AG10803 (cell line): ENCODE measurements around the gene IVD.

Experiments
- DNase-seq: peaks from one replicate; pipeline ENCODE4 v3.0.0; 2010; ENCODE audit warnings: low read depth
- H3K4me3 ChIP-seq: 2 replicates; pipeline ENCODE4 v1.5.1; 2011; ENCODE audit warnings: mild to moderate bottlenecking, low read length, control low read depth
- CTCF ChIP-seq: conservative IDR thresholded peaks from 2 replicates; pipeline ENCODE4 v1.5.1; 2011; ENCODE audit warnings: mild to moderate bottlenecking, low read length, control low read depth, inconsistent platforms

Gene IVD

GRCh38 chr15:40379374-40379773 lies 26.2 kb upstream of the IVD start:
- no peak for TF ChIP-seq CTCF
- no peak for DNase-seq
- no peak overlapping the region for H3K4me3 ChIP-seq

- no peak for TF ChIP-seq CTCF
- DNase-seq, result peak; percentile 99
- H3K4me3 ChIP-seq, result no peak overlapping the region
Measured at GRCh38 chr15:40379853-40380252, 25.7 kb upstream of the IVD start.

GRCh38 chr15:40380636-40381035 lies 25.0 kb upstream of the IVD start:
- TF ChIP-seq CTCF, result no peak
- H3K4me3 ChIP-seq, result no peak overlapping the region
- DNase-seq, result no peak

GRCh38 chr15:40381818-40382529 lies 23.6 kb upstream of the IVD start:
- H3K4me3 ChIP-seq, result no peak overlapping the region
- no peak for TF ChIP-seq CTCF
- DNase-seq, result no peak

- H3K4me3 ChIP-seq, result peak within 1 kb of the TSS; percentile 87
- no peak for TF ChIP-seq CTCF
- DNase-seq, result peak; percentile 93
Measured at GRCh38 chr15:40382580-40383456, 22.8 kb upstream of the IVD start, which contains the start of gene KNSTRN. Gene KNSTRN (plus strand): TSS chr15:40382721. CDS start chr15:40382836, 115 bp downstream.

- TF ChIP-seq CTCF, result no peak
- no peak for DNase-seq
- no peak overlapping the region for H3K4me3 ChIP-seq
Measured at GRCh38 chr15:40386480-40386879, 19.1 kb upstream of the IVD start.
